ENCODE measurements around the gene NHSL1. TPM values are rescaled to one million over a fixed set of nuclear protein-coding genes. Genes with fewer than 3 reads are reported as not detected.

The NHSL1 gene
- total and polyA plus RNA-seq, 9 of the 15 experiments (the other 6 are each of a cell fraction or from before 2014, with no cell fraction given), result 0.09 to 0.20 TPM; not detected in 7

- TF ChIP-seq ZFPM2 (CRISPR knock-in tag; IDR thresholded peaks at IDR 0.05) (no peak), FOXJ3 (CRISPR knock-in tag; IDR thresholded peaks at IDR 0.05) (no peak), MXD1 (CRISPR knock-in tag; IDR thresholded peaks at IDR 0.05; ENCODE audit: borderline replicate concordance, poor library complexity, severe bottlenecking) (no peak), MEF2D (tag; conservative IDR thresholded peaks at IDR 0.05; ENCODE audit: low read depth) (0 out of 2 replicates have a peak, but pooled peaks have one; percentile 63), SMAD4 (CRISPR knock-in tag; conservative IDR thresholded peaks at IDR 0.05) (peak; percentile 78), FUS (optimal IDR thresholded peaks at IDR 0.05; ENCODE audit: low read depth, low read length) (no peak), STAT5B (CRISPR knock-in tag; IDR thresholded peaks at IDR 0.05) (no peak), RBM39 (optimal IDR thresholded peaks at IDR 0.05; ENCODE audit: low read depth, low read length) (no peak), ZFP91 (CRISPR knock-in tag; IDR thresholded peaks at IDR 0.05) (no peak), ATF7 (IDR thresholded peaks at IDR 0.05) (peak; percentile 75), ILK (tag; IDR thresholded peaks at IDR 0.05; ENCODE audit: borderline replicate concordance, low read depth) (no peak), EP400 (IDR thresholded peaks at IDR 0.05) (peak; percentile 47; the same call in 1 of the 2 replicates), CXXC5 (CRISPR knock-in tag; IDR thresholded peaks at IDR 0.05) (peak; percentile 47), GMEB1 (CRISPR knock-in tag; IDR thresholded peaks at IDR 0.05) (no peak), ZNF212 (CRISPR knock-in tag; IDR thresholded peaks at IDR 0.05) (no peak), ZNF121 (CRISPR knock-in tag; conservative IDR thresholded peaks at IDR 0.05) (no peak), ZNF77 (CRISPR knock-in tag; IDR thresholded peaks at IDR 0.05) (no peak), ZC3H4 (CRISPR knock-in tag; IDR thresholded peaks at IDR 0.05; ENCODE audit: borderline replicate concordance) (no peak), KDM5B (IDR thresholded peaks at IDR 0.05; ENCODE audit: insufficient replicate concordance, low read depth, low read length) (no peak), ZNF41 (CRISPR knock-in tag; conservative IDR thresholded peaks at IDR 0.05) (no peak), NCOA4 (IDR thresholded peaks at IDR 0.05; ENCODE audit: partially characterized antibody) (no peak), ZBTB9 (CRISPR knock-in tag; IDR thresholded peaks at IDR 0.05) (no peak), RBBP5 (IDR thresholded peaks at IDR 0.05; ENCODE audit: borderline replicate concordance, insufficient read depth, low read length, poor library complexity, severe bottlenecking) (no peak), PTRF (tag; IDR thresholded peaks at IDR 0.05) (no peak)
These were observed 105.2 kb downstream of the NHSL1 start (continued) for GRCh38 chr6:138393871-138394783.

Data from K562 (cell line).